Hepatocyte (in vitro differentiated cells): ENCODE results near the gene CMTM6.

ENCODE experiments used
- CTCF ChIP-seq: fragments of 200-600 bp; sonication (generic); IDR thresholded peaks from 2 replicates; pipeline ENCODE4 v1.5.1; 2016; ENCODE audit warnings: antibody characterized with exemption, mild to moderate bottlenecking; ENCODE audit not compliant: poor library complexity
- EZH2 ChIP-seq: fragments of 200-600 bp; sonication (generic); IDR thresholded peaks from 2 replicates; pipeline ENCODE4 v1.6.1; 2016; ENCODE audit warnings: antibody characterized with exemption, mild to moderate bottlenecking, borderline replicate concordance

- TF ChIP-seq CTCF, result no peak
- no peak for TF ChIP-seq EZH2
These were observed 44.6 kb downstream of the CMTM6 start for GRCh38 chr3:32457971-32458471.
